AG09309 (cell line): ENCODE data around the gene DMKN.

Experiments used
- DNase-seq: peaks from one replicate; pipeline ENCODE4 v3.0.0-alpha.2; 2010; ENCODE audit warnings: low read depth
- H3K4me3 ChIP-seq: 2 replicates; pipeline ENCODE4 v1.5.1; 2011; ENCODE audit warnings: mild to moderate bottlenecking, low read depth, low read length, moderate library complexity; ENCODE audit not compliant: control insufficient read depth
- CTCF ChIP-seq: IDR thresholded peaks from 2 replicates; pipeline ENCODE4 v1.5.1; 2011; ENCODE audit warnings: mild to moderate bottlenecking, low read depth, low read length, inconsistent platforms; ENCODE audit not compliant: insufficient read depth, control insufficient read depth; ENCODE audit errors: missing control alignments

Gene DMKN

DNA sequence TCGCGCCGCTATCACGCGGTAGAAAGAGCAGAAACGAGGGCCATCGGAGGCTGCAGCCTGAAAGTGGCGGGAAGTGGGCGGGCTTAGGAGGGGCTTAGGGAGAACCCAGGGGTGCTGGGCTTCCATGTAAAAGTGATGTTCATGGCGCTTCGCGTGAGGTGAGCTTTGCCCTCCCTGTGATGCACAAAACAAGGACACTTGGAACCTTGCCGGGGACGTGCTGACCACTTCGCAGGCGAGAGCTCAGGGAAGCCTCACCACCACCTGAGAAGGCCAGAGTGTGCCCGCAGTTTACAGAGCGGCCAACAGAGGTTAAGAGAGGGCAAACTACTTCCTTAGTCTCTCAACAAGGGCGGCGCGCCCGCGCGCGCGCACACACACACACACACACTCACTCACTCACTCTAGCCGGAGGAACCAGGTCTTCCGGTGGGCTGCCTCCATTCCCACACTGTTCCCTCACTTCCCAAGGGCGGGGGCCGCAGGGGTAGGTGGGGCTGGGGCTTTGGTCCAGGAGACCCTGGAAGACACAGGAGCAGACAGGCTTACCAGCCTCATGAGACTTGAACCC, 20.5 kb upstream of the DMKN start:
- H3K4me3 ChIP-seq = no peak overlapping the region; the same call in 1 of the 2 replicates
- DNase-seq = no peak
- no peak for TF ChIP-seq CTCF

- no peak within 1 kb of the TSS; the same call in 1 of the 2 replicates for H3K4me3 ChIP-seq
- no peak for DNase-seq
- no peak for TF ChIP-seq CTCF
These were observed 19.9 kb upstream of the DMKN start, which contains the start of gene GAPDHS for GRCh38 chr19:35533201-35533821. Gene GAPDHS, plus strand, starts transcription at chr19:35533456. Its CDS starts 72 bp downstream, at chr19:35533528.

- no peak for TF ChIP-seq CTCF
- no peak for DNase-seq
- no peak overlapping the region for H3K4me3 ChIP-seq
These were observed 17.8 kb upstream of the DMKN start for GRCh38 chr19:35531291-35531690.

GRCh38 chr19:35529241-35530218, 16.1 kb upstream of the DMKN start:
- DNase-seq = no peak
- no peak overlapping the region for H3K4me3 ChIP-seq
- TF ChIP-seq CTCF = no peak

DNA sequence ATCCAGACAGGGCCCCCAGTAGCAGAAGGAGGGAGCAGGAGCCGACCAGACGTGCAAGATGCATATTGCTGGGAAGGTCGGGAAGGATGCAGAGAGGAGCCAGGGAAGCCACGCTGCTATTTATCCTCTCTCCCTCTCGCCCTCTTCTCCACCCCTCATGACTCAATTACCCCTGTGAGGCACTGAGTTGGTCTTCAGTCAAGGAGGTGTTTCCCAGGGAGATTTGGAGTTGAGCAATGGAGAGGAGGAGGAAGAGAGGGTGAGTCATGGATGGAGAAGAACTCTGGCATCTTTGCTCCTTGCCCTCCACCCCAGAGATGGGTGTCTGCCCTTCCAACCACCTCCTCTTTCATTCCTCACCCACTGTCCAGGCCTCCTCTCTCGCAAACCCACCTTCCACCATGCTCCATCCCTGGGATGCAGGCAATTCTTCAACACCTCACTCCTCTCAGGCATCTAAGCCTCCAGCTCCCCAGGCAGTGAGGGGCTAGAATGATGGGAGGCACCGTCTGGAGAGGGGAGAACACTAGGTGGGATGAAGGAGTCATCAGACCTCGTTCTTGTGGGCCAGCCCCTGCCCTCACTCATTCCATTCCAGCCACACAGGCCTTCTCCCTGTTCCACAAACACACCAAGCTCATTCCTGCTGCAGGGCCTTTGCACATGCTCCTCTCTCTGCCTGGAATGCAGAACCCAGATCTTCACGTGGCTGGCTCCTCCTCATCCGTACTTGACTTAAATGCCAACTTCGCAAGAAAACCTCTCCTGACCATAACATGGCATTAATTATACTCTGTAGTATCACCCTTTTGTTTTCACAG, 15.0 kb upstream of the DMKN start, which contains the start of gene SBSN:
SBSN (minus strand) TSS at position 94 of the 821 bp plus-strand sequence; CDS start at position 64, 30 bp downstream.
- H3K4me3 ChIP-seq = no peak within 1 kb of the TSS
- TF ChIP-seq CTCF = no peak
- peak; percentile 63 for DNase-seq

GRCh38 chr19:35525873-35526272, 12.4 kb upstream of the DMKN start:
- H3K4me3 ChIP-seq = no peak overlapping the region
- TF ChIP-seq CTCF = no peak
- DNase-seq = no peak
